Caco-2 (cell line): Measurements from ENCODE around the gene GSG1L2. TPM values are rescaled to one million over a fixed set of nuclear protein-coding genes. Genes with fewer than 3 reads are reported as not detected.

Source experiments
- BruUV-seq: library from RNA; stranded (reverse); fragments of 400-500 nt; replicated peaks from 2 replicates; lab custom pipeline; 2021; lab: Mats Ljungman, UMichigan
- CTCF ChIA-PET: fragments of 300-600 bp; sonication (Branson Sonifier 250); formaldehyde crosslinking; loops from one replicate; lab custom pipeline; 2022; ENCODE audit warnings: antibody characterized with exemption; lab: Charles Lee
- POLR2A ChIA-PET: fragments of 300-600 bp; sonication (Branson Sonifier 250); formaldehyde crosslinking; loops from one replicate; lab custom pipeline; 2022; ENCODE audit warnings: antibody characterized with exemption; lab: Charles Lee
- DNase-seq, 2 experiments: peaks; one replicate each; pipeline versions ENCODE4 v3.0.0 to v3.0.0-alpha.2; 2020 to 2022
- H3K27me3 ChIP-seq: replicated peaks from 2 replicates; pipeline ENCODE4 v1.6.0; 2011; ENCODE audit warnings: low read length; ENCODE audit not compliant: control insufficient read depth, insufficient read depth
- H3K36me3 ChIP-seq: 2 replicates; pipeline ENCODE4 v1.5.1; 2011; ENCODE audit warnings: low read length; ENCODE audit not compliant: control insufficient read depth, insufficient read depth
- H3K4me1 ChIP-seq: fragments of 250-450 bp; sonication (Bioruptor Pico); 2 replicates; pipeline ENCODE4 v1.5.1; 2020; ENCODE audit warnings: mild to moderate bottlenecking
- H3K4me3 ChIP-seq: 2 replicates; pipeline ENCODE4 v1.5.1; 2011; ENCODE audit warnings: low read depth, mild to moderate bottlenecking, control low read depth, low read length
- H3K9me3 ChIP-seq: fragments of 250-450 bp; sonication (Bioruptor Pico); 2 replicates; pipeline ENCODE4 v1.5.1; 2020; ENCODE audit warnings: mild to moderate bottlenecking, moderate library complexity
- H3K27ac Mint-ChIP-seq: one replicate; pipeline ENCODE4 v1.8.0; 2022; ENCODE audit warnings: mixed read lengths; ENCODE audit not compliant: unreplicated experiment
- H3K27me3 Mint-ChIP-seq: one replicate; pipeline ENCODE4 v1.8.0; 2022; ENCODE audit warnings: mixed read lengths; ENCODE audit not compliant: insufficient read depth, unreplicated experiment
- H3K36me3 Mint-ChIP-seq: one replicate; pipeline ENCODE4 v1.8.0; 2022; ENCODE audit warnings: mild to moderate bottlenecking, mixed read lengths; ENCODE audit not compliant: insufficient read depth, unreplicated experiment
- H3K4me1 Mint-ChIP-seq: one replicate; pipeline ENCODE4 v1.8.0; 2022; ENCODE audit warnings: low read depth, mixed read lengths; ENCODE audit not compliant: unreplicated experiment
- H3K4me3 Mint-ChIP-seq: one replicate; pipeline ENCODE4 v1.8.0; 2022; ENCODE audit warnings: mild to moderate bottlenecking, moderate library complexity, mixed read lengths; ENCODE audit not compliant: unreplicated experiment
- H3K9me3 Mint-ChIP-seq: one replicate; pipeline ENCODE4 v1.8.0; 2022; ENCODE audit warnings: mixed read lengths; ENCODE audit not compliant: unreplicated experiment
- CTCF ChIP-seq, 2 experiments: fragments of 200-600 bp in 1 of 2; IDR thresholded peaks; 1 replicate in 1 of 2; 2 replicates in 1 of 2; pipeline versions ENCODE4 v1.5.1 to v1.8.0; 2011 to 2022; ENCODE audit warnings: antibody characterized with exemption in 1 of 2, control low read depth in 1 of 2, inconsistent platforms in 1 of 2, low read depth in 1 of 2, low read length in 1 of 2, mild to moderate bottlenecking in 1 of 2, moderate library complexity in 1 of 2; ENCODE audit not compliant: insufficient read depth in 1 of 2, severe bottlenecking in 1 of 2, unreplicated experiment in 1 of 2
- intact Hi-C: fragments of 100-400 bp; cut with micrococcal nuclease; formaldehyde crosslinking; loops from one replicate; pipeline ENCODE4 v1.10.0; 2022; ENCODE audit not compliant: unreplicated experiment
- total RNA-seq: library from RNA; stranded (reverse); gene quantifications from 2 replicates; pipeline ENCODE4 v1.2.3, GENCODE V29; 2022

GSG1L2 gene
- total RNA-seq, 1 experiment from 2014 or later: not detected

GRCh38 chr17:9802697-9803096, 19.2 kb downstream of the GSG1L2 start:
- Mint-ChIP-seq H3K4me3 (no peak overlapping the region), H3K27ac (no peak overlapping the region)

GRCh38 chr17:9802294-9802693, 19.6 kb downstream of the GSG1L2 start:
- no peaks in the 10 kb centered on the region for H3K4me1 Mint-ChIP-seq
- no peak overlapping the region for H3K27ac Mint-ChIP-seq
- H3K27me3 Mint-ChIP-seq: peaks cover 7% of the 10 kb centered on the region
- Histone ChIP-seq H3K27me3 (no peaks in the 10 kb centered on the region), H3K9me3 (no peaks in the 10 kb centered on the region), H3K4me3 (no peak overlapping the region), H3K4me1 (no peaks in the 10 kb centered on the region), H3K36me3 (no peaks in the 10 kb centered on the region)
- intact Hi-C loops: no loop called here
- no peaks in the 10 kb centered on the region for H3K9me3 Mint-ChIP-seq
- peak; percentile 14 to 49 for DNase-seq
- BruUV-seq: no TSS peak
- no peaks in the 10 kb centered on the region for H3K36me3 Mint-ChIP-seq
- no peak for TF ChIP-seq CTCF (IDR thresholded peaks at IDR 0.05; ENCODE audit: insufficient read depth in 1 of 2, low read depth in 1 of 2, low read length in 1 of 2, severe bottlenecking in 1 of 2, unreplicated experiment in 1 of 2)
- CTCF ChIA-PET: no interaction called here
- no peak overlapping the region for H3K4me3 Mint-ChIP-seq
- POLR2A ChIA-PET: no interaction called here

More at GRCh38 chr17:9802697-9803096, 19.2 kb downstream of the GSG1L2 start:
- no peak for DNase-seq
- no peak overlapping the region for H3K4me3 ChIP-seq
- H3K36me3 Mint-ChIP-seq: no peaks in the 10 kb centered on the region
- peaks cover 6% of the 10 kb centered on the region for H3K27me3 Mint-ChIP-seq
- BruUV-seq: no TSS peak
- TF ChIP-seq CTCF (IDR thresholded peaks at IDR 0.05; ENCODE audit: insufficient read depth in 1 of 2, low read depth in 1 of 2, low read length in 1 of 2, severe bottlenecking in 1 of 2, unreplicated experiment in 1 of 2): no peak
- no peaks in the 10 kb centered on the region for H3K9me3 Mint-ChIP-seq
- intact Hi-C loops: no loop called here
- no peaks in the 10 kb centered on the region for H3K4me1 ChIP-seq
- ChIA-PET CTCF (no interaction called here), POLR2A (no interaction called here)
- H3K4me1 Mint-ChIP-seq: no peaks in the 10 kb centered on the region
- no peaks in the 10 kb centered on the region for H3K9me3 ChIP-seq
- no peaks in the 10 kb centered on the region for H3K27me3 ChIP-seq
- no peaks in the 10 kb centered on the region for H3K36me3 ChIP-seq

GRCh38 chr17:9801505-9801904, 20.4 kb downstream of the GSG1L2 start:
- no peaks in the 10 kb centered on the region for H3K36me3 ChIP-seq
- H3K4me1 ChIP-seq: no peaks in the 10 kb centered on the region
- H3K9me3 Mint-ChIP-seq: no peaks in the 10 kb centered on the region
- H3K36me3 Mint-ChIP-seq: no peaks in the 10 kb centered on the region
- H3K4me3 Mint-ChIP-seq: no peak overlapping the region
- CTCF ChIA-PET: no interaction called here
- BruUV-seq: no TSS peak
- H3K4me3 ChIP-seq: no peak overlapping the region
- TF ChIP-seq CTCF (IDR thresholded peaks at IDR 0.05; ENCODE audit: insufficient read depth in 1 of 2, low read depth in 1 of 2, low read length in 1 of 2, severe bottlenecking in 1 of 2, unreplicated experiment in 1 of 2): no peak
- POLR2A ChIA-PET: no interaction called here
- peaks cover 7% of the 10 kb centered on the region for H3K27me3 Mint-ChIP-seq
- DNase-seq: no peak
- no peaks in the 10 kb centered on the region for H3K9me3 ChIP-seq
- H3K27ac Mint-ChIP-seq: no peak overlapping the region
- no peaks in the 10 kb centered on the region for H3K27me3 ChIP-seq
- no peaks in the 10 kb centered on the region for H3K4me1 Mint-ChIP-seq
- intact Hi-C loops: no loop called here
